ENCODE results near the gene PATE3.

DNA sequence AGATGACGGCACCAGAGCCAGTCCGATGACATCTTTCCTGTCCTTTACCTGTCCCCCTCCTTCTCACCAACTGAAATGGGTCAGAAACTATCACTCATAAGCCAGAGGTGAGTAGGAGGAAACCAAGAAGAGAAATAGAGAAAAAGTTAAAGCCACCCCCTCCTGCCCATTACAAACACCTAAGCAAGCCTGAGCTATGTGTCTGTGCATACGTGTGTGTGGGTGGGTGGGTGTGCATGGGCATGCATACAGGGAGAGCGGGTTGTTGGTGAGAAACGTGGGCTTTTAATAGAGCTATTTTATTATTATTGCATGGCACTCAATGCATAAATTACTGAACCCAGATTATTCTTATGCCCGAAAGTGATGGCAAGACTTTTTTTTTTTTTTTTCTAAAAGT lies 47.8 kb downstream of the PATE3 start:
- TF ChIP-seq GATA2 (IDR thresholded peaks at IDR 0.05; ENCODE audit: low read depth, low read length) (no peak), GATA3 (IDR thresholded peaks at IDR 0.05; ENCODE audit: low read depth, low read length) (no peak)

All from SH-SY5Y (cell line).